ENCODE measurements around the gene GNG8.

GNG8 gene

GRCh38 chr19:46598372-46598917, 37.6 kb downstream of the GNG8 start:
- no peaks in the 10 kb centered on the region for H3K36me3 ChIP-seq (ENCODE audit: control insufficient read depth, insufficient read depth, low read length)
- H3K4me1 ChIP-seq (ENCODE audit: control insufficient read depth, low read depth, low read length), result peaks cover 6% of the 10 kb centered on the region
- no peak overlapping the region for H3K4ac ChIP-seq (ENCODE audit: low read depth, low read length)
- H3K23ac ChIP-seq (ENCODE audit: low read length), result no peak overlapping the region
- H3K79me2 ChIP-seq (ENCODE audit: control insufficient read depth, insufficient read depth, low read length), result peaks cover 23% of the 10 kb centered on the region
- no peak overlapping the region for H4K8ac ChIP-seq (ENCODE audit: low read depth, low read length)
- H3K79me1 ChIP-seq (ENCODE audit: low read length), result peaks cover 5% of the 10 kb centered on the region
- H3K4me3 ChIP-seq (ENCODE audit: low read length), result no peak overlapping the region
- no peak overlapping the region for H3K27ac ChIP-seq (ENCODE audit: low read depth, low read length)
- no peak overlapping the region for H2BK5ac ChIP-seq (ENCODE audit: low read length)
- H3K56ac ChIP-seq (ENCODE audit: low read length), result no peak overlapping the region
- H2AK5ac ChIP-seq (ENCODE audit: low read length), result no peak overlapping the region
- no peaks in the 10 kb centered on the region for H3K27me3 ChIP-seq (ENCODE audit: insufficient read depth, low read length, poor library complexity)
- no peak for DNase-seq
- H2BK120ac ChIP-seq (ENCODE audit: low read depth, low read length), result no peak overlapping the region
- no CpG with 5 or more reads among the region's 4 CpGs for WGBS (ENCODE audit: extremely low coverage, insufficient coverage, low lambda C conversion rate)
- H3K4me2 ChIP-seq (ENCODE audit: low read length), result no peak overlapping the region
- H3K18ac ChIP-seq (ENCODE audit: low read length), result no peak overlapping the region
- no peak overlapping the region for H4K5ac ChIP-seq (ENCODE audit: low read length)
- no peak overlapping the region for H2BK15ac ChIP-seq (replicated peaks; ENCODE audit: low read depth)
- H3K9ac ChIP-seq (ENCODE audit: low read length), result no peak overlapping the region

DNA sequence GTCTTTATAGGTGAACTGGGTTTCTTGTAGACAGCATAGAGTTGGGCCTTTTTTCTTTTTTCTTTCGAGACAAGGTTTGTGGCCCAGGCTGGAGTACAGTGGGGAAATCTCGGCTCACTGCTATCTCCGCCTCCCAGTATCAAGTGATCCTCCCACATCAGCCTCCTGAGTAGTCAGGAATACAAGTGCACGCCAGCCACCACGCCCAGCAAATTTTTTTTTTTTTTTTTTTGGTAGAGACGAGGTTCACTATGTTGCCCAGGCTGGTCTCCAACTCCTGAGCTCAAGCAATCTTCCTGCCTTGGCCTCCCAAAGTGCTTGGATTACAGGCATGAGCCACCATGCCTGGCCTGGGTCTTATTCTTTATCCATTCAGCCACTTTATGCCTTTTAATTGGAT, 40.0 kb downstream of the GNG8 start:
- Histone ChIP-seq H3K79me2 (ENCODE audit: control insufficient read depth, insufficient read depth, low read length) (no peaks in the 10 kb centered on the region), H3K79me1 (ENCODE audit: low read length) (no peaks in the 10 kb centered on the region)
- WGBS (ENCODE audit: extremely low coverage, insufficient coverage, low lambda C conversion rate), result no CpG with 5 or more reads among the region's 6 CpGs

DNA sequence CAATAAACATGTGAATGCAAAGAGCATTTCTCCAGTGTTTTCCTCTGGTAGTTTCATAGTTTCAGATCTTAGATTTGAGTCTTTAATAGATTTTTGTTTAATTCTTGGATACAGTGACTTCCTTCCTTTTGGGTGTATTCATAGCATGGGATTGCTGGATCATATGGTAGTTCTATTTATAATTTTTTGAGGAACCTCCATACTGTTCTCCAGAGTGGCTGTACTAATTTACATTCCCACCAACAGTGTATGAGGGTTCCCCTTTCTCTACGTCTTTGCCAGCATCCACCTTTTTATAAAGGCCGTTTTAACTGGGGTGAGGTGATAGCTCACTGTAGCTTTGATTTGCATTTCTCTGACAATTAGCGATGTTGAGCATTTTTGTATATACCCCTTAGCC, 44.1 kb downstream of the GNG8 start:
- H2BK15ac ChIP-seq (replicated peaks; ENCODE audit: low read depth), result no peak overlapping the region
- H3K23ac ChIP-seq (ENCODE audit: low read length), result no peak overlapping the region
- no peak overlapping the region for H2BK5ac ChIP-seq (ENCODE audit: low read length)
- no peak overlapping the region for H3K18ac ChIP-seq (ENCODE audit: low read length)
- DNase-seq, result no peak
- peaks cover 6% of the 10 kb centered on the region for H3K4me1 ChIP-seq (ENCODE audit: control insufficient read depth, low read depth, low read length)
- no peaks in the 10 kb centered on the region for H3K79me2 ChIP-seq (ENCODE audit: control insufficient read depth, insufficient read depth, low read length)
- H3K4me3 ChIP-seq (ENCODE audit: low read length), result no peak overlapping the region
- no peak overlapping the region for H4K5ac ChIP-seq (ENCODE audit: low read length)
- no peaks in the 10 kb centered on the region for H3K36me3 ChIP-seq (ENCODE audit: control insufficient read depth, insufficient read depth, low read length)
- H3K56ac ChIP-seq (ENCODE audit: low read length), result no peak overlapping the region
- no peak overlapping the region for H4K8ac ChIP-seq (ENCODE audit: low read depth, low read length)
- no peak overlapping the region for H3K27ac ChIP-seq (ENCODE audit: low read depth, low read length)
- no peak overlapping the region for H2AK5ac ChIP-seq (ENCODE audit: low read length)
- no peaks in the 10 kb centered on the region for H3K79me1 ChIP-seq (ENCODE audit: low read length)
- H3K9ac ChIP-seq (ENCODE audit: low read length), result no peak overlapping the region
- no peak overlapping the region for H2BK120ac ChIP-seq (ENCODE audit: low read depth, low read length)
- no peaks in the 10 kb centered on the region for H3K27me3 ChIP-seq (ENCODE audit: insufficient read depth, low read length, poor library complexity)
- no CpG with 5 or more reads among the region's 3 CpGs for WGBS (ENCODE audit: extremely low coverage, insufficient coverage, low lambda C conversion rate)
- H3K4me2 ChIP-seq (ENCODE audit: low read length), result no peak overlapping the region
- H3K4ac ChIP-seq (ENCODE audit: low read depth, low read length), result no peak overlapping the region

More for the DNA sequence above, 40.0 kb downstream of the GNG8 start:
- no peak overlapping the region for H3K4ac ChIP-seq (ENCODE audit: low read depth, low read length)
- no peak overlapping the region for H3K56ac ChIP-seq (ENCODE audit: low read length)
- H2BK5ac ChIP-seq (ENCODE audit: low read length), result no peak overlapping the region
- DNase-seq, result no peak
- no peak overlapping the region for H4K5ac ChIP-seq (ENCODE audit: low read length)
- no peak overlapping the region for H3K18ac ChIP-seq (ENCODE audit: low read length)
- H3K27ac ChIP-seq (ENCODE audit: low read depth, low read length), result no peak overlapping the region
- no peak overlapping the region for H3K4me3 ChIP-seq (ENCODE audit: low read length)
- no peak overlapping the region for H3K23ac ChIP-seq (ENCODE audit: low read length)
- no peaks in the 10 kb centered on the region for H3K4me1 ChIP-seq (ENCODE audit: control insufficient read depth, low read depth, low read length)
- no peak overlapping the region for H4K8ac ChIP-seq (ENCODE audit: low read depth, low read length)
- no peak overlapping the region for H3K9ac ChIP-seq (ENCODE audit: low read length)
- no peak overlapping the region for H2BK15ac ChIP-seq (replicated peaks; ENCODE audit: low read depth)
- H3K27me3 ChIP-seq (ENCODE audit: insufficient read depth, low read length, poor library complexity), result no peaks in the 10 kb centered on the region
- H2AK5ac ChIP-seq (ENCODE audit: low read length), result no peak overlapping the region
- no peaks in the 10 kb centered on the region for H3K36me3 ChIP-seq (ENCODE audit: control insufficient read depth, insufficient read depth, low read length)
- H2BK120ac ChIP-seq (ENCODE audit: low read depth, low read length), result no peak overlapping the region
- no peak overlapping the region for H3K4me2 ChIP-seq (ENCODE audit: low read length)

- H3K9ac ChIP-seq (ENCODE audit: low read length), result no peak overlapping the region
- no peak overlapping the region for H4K5ac ChIP-seq (ENCODE audit: low read length)
- no peak overlapping the region for H3K23ac ChIP-seq (ENCODE audit: low read length)
- H3K4me3 ChIP-seq (ENCODE audit: low read length), result no peak overlapping the region
- H2BK120ac ChIP-seq (ENCODE audit: low read depth, low read length), result no peak overlapping the region
- no peak overlapping the region for H3K4me2 ChIP-seq (ENCODE audit: low read length)
- no peaks in the 10 kb centered on the region for H3K79me2 ChIP-seq (ENCODE audit: control insufficient read depth, insufficient read depth, low read length)
- peaks cover 6% of the 10 kb centered on the region for H3K4me1 ChIP-seq (ENCODE audit: control insufficient read depth, low read depth, low read length)
- no peak overlapping the region for H4K8ac ChIP-seq (ENCODE audit: low read depth, low read length)
- no peak overlapping the region for H2AK5ac ChIP-seq (ENCODE audit: low read length)
- no peaks in the 10 kb centered on the region for H3K36me3 ChIP-seq (ENCODE audit: control insufficient read depth, insufficient read depth, low read length)
- H3K27ac ChIP-seq (ENCODE audit: low read depth, low read length), result no peak overlapping the region
- WGBS (ENCODE audit: extremely low coverage, insufficient coverage, low lambda C conversion rate), result no CpG with 5 or more reads among the region's 4 CpGs
- DNase-seq, result no peak
- no peak overlapping the region for H3K4ac ChIP-seq (ENCODE audit: low read depth, low read length)
- no peaks in the 10 kb centered on the region for H3K27me3 ChIP-seq (ENCODE audit: insufficient read depth, low read length, poor library complexity)
- no peaks in the 10 kb centered on the region for H3K79me1 ChIP-seq (ENCODE audit: low read length)
- no peak overlapping the region for H3K56ac ChIP-seq (ENCODE audit: low read length)
- H2BK15ac ChIP-seq (replicated peaks; ENCODE audit: low read depth), result no peak overlapping the region
- H2BK5ac ChIP-seq (ENCODE audit: low read length), result no peak overlapping the region
- no peak overlapping the region for H3K18ac ChIP-seq (ENCODE audit: low read length)
These were observed 44.7 kb downstream of the GNG8 start for GRCh38 chr19:46591254-46591653.

GRCh38 chr19:46587861-46588260, 48.1 kb downstream of the GNG8 start:
- Histone ChIP-seq H3K56ac (ENCODE audit: low read length) (peak overlapping the region; percentile 17), H3K27me3 (ENCODE audit: insufficient read depth, low read length, poor library complexity) (no peaks in the 10 kb centered on the region), H4K5ac (ENCODE audit: low read length) (no peak overlapping the region), H3K23ac (ENCODE audit: low read length) (no peak overlapping the region), H2BK15ac (replicated peaks; ENCODE audit: low read depth) (no peak overlapping the region), H3K4ac (ENCODE audit: low read depth, low read length) (no peak overlapping the region), H2AK5ac (ENCODE audit: low read length) (no peak overlapping the region), H4K8ac (ENCODE audit: low read depth, low read length) (no peak overlapping the region), H3K79me1 (ENCODE audit: low read length) (no peaks in the 10 kb centered on the region), H3K4me3 (ENCODE audit: low read length) (no peak overlapping the region), H2BK5ac (ENCODE audit: low read length) (peak overlapping the region; percentile 65), H2BK120ac (ENCODE audit: low read depth, low read length) (peak overlapping the region; percentile 74), H3K4me1 (ENCODE audit: control insufficient read depth, low read depth, low read length) (peaks cover 6% of the 10 kb centered on the region), H3K18ac (ENCODE audit: low read length) (no peak overlapping the region), H3K27ac (ENCODE audit: low read depth, low read length) (peak overlapping the region; percentile 33), H3K79me2 (ENCODE audit: control insufficient read depth, insufficient read depth, low read length) (no peaks in the 10 kb centered on the region), H3K4me2 (ENCODE audit: low read length) (no peak overlapping the region), H3K36me3 (ENCODE audit: control insufficient read depth, insufficient read depth, low read length) (no peaks in the 10 kb centered on the region), H3K9ac (ENCODE audit: low read length) (no peak overlapping the region)
- WGBS (ENCODE audit: extremely low coverage, insufficient coverage, low lambda C conversion rate), result no CpG with 5 or more reads among the region's 3 CpGs
- peak; percentile 96 for DNase-seq

GRCh38 chr19:46586294-46586693, 49.7 kb downstream of the GNG8 start:
- no CpG with 5 or more reads among the region's 4 CpGs for WGBS (ENCODE audit: extremely low coverage, insufficient coverage, low lambda C conversion rate)

More at GRCh38 chr19:46586294-46586693, 49.7 kb downstream of the GNG8 start:
- Histone ChIP-seq H3K9ac (ENCODE audit: low read length) (no peak overlapping the region), H3K56ac (ENCODE audit: low read length) (no peak overlapping the region), H3K4me1 (ENCODE audit: control insufficient read depth, low read depth, low read length) (peaks cover 6% of the 10 kb centered on the region), H4K5ac (ENCODE audit: low read length) (no peak overlapping the region), H3K18ac (ENCODE audit: low read length) (no peak overlapping the region), H3K23ac (ENCODE audit: low read length) (no peak overlapping the region), H3K27me3 (ENCODE audit: insufficient read depth, low read length, poor library complexity) (no peaks in the 10 kb centered on the region), H2BK120ac (ENCODE audit: low read depth, low read length) (no peak overlapping the region), H2BK15ac (replicated peaks; ENCODE audit: low read depth) (no peak overlapping the region), H3K79me2 (ENCODE audit: control insufficient read depth, insufficient read depth, low read length) (no peaks in the 10 kb centered on the region), H3K4me3 (ENCODE audit: low read length) (no peak overlapping the region), H3K4ac (ENCODE audit: low read depth, low read length) (no peak overlapping the region), H3K79me1 (ENCODE audit: low read length) (no peaks in the 10 kb centered on the region), H3K27ac (ENCODE audit: low read depth, low read length) (no peak overlapping the region), H3K4me2 (ENCODE audit: low read length) (no peak overlapping the region), H3K36me3 (ENCODE audit: control insufficient read depth, insufficient read depth, low read length) (no peaks in the 10 kb centered on the region), H2AK5ac (ENCODE audit: low read length) (no peak overlapping the region), H2BK5ac (ENCODE audit: low read length) (no peak overlapping the region), H4K8ac (ENCODE audit: low read depth, low read length) (no peak overlapping the region)
- no peak for DNase-seq

Data from mesendoderm (in vitro differentiated cells).